DMS153 treated with DMSO at 0.1 percent for 48 hours (cell line): ENCODE measurements around the gene ENO2.

ENCODE experiments used
- DNase-seq: peaks from one replicate; lab custom pipeline; 2025; ENCODE audit not compliant: unreplicated experiment; lab: John Stamatoyannopoulos, UW

ENO2 gene

DNA sequence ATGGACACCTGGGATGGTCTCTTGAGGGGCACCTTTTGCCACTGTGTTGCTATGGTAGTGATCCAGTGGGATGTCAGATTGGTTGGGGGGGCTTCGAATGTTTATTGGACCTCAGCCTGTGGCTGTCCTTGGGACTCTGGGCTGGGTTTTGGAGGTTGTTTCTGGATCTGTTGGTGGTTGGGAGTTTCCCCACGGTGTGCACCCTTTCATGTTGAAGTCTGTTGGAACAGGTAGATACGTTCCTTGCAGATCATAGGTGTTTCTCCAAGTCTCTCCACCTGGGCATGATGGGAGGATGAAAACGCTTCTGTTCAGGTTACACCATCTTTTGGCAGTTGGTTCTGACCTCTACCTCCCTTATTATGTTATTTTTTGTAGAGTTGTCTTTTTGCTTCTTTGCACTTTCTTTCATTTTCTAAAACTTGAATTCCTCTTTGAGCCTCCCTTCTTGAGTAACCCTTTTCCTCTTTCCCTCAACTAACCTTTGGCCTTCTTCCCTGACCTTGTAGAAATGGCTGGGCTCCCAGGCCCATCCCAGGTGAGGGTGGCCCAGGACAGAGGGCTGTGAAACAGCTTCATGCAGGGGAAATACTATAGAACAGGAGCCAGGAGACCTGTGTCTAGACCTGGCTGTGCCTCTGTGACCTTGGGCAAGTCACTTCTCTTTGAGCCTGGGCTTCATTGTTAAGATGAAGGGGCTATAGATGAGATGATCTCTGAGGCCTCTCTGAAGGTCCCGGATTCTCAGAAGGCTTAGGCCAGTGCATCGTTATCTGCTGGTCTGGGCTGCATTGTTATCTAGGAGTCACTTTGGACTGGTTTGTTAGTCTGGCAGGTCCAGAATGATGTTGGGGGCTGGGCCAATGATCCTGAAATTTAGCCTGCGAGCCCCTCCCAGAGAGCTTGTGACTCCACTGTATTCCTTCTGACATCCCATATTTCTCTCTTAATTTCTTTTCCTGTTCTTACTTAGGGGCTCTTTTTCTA lies 15.4 kb downstream of the ENO2 start:
- DNase-seq = no peak

DNA sequence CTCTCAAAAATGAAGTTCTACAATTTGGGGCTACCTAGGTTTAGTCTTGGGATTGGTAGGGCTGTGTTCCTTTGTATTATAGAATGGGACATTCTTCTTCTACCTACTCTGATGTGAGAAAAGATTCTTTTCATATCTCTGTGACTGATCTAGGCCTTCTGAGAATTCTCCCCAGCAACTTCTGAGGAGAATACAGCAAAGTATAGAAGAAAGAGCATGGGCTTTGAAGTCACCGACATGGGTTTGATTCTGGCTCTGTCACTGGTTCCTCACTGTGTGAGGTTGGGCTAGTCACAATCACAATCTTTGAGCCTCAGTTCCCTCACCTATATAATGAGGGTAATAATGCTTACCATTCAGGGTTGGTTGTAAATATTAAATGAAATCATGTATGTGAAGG lies 18.4 kb downstream of the ENO2 start:
- no peak for DNase-seq

DNA sequence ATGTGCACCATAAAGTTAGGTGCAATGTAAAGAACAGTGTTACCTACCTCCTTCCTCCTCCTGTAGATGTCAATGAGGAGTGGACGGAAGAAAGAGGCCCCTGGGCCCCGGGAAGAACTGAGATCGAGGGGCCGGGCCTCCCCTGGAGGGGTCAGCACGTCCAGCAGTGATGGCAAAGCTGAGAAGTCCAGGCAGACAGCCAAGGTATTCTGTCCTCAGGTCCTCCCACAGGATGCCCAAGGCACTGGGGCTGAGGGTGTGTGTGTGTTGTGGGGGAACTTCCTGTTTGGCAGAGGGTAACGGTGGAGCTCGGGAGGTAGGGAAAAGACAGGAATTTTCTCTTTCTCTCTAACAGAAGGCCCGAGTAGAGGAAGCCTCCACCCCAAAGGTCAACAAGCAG lies 19.7 kb downstream of the ENO2 start:
- DNase-seq = no peak

DNA sequence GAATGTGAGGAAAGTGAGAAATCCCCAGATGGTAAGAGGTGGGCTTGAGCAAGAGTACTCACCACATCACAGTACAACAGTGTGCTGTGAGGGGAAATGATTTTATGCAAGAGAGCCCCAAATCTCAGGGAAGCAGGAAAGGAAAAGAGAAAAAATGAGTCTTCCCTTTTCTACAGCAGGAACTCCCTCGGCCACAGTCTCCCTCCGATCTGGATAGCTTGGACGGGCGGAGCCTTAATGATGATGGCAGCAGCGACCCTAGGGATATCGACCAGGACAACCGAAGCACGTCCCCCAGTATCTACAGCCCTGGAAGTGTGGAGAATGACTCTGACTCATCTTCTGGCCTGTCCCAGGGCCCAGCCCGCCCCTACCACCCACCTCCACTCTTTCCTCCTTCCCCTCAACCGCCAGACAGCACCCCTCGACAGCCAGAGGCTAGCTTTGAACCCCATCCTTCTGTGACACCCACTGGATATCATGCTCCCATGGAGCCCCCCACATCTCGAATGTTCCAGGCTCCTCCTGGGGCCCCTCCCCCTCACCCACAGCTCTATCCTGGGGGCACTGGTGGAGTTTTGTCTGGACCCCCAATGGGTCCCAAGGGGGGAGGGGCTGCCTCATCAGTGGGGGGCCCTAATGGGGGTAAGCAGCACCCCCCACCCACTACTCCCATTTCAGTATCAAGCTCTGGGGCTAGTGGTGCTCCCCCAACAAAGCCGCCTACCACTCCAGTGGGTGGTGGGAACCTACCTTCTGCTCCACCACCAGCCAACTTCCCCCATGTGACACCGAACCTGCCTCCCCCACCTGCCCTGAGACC lies 21.2 kb downstream of the ENO2 start:
- DNase-seq = no peak

DNA sequence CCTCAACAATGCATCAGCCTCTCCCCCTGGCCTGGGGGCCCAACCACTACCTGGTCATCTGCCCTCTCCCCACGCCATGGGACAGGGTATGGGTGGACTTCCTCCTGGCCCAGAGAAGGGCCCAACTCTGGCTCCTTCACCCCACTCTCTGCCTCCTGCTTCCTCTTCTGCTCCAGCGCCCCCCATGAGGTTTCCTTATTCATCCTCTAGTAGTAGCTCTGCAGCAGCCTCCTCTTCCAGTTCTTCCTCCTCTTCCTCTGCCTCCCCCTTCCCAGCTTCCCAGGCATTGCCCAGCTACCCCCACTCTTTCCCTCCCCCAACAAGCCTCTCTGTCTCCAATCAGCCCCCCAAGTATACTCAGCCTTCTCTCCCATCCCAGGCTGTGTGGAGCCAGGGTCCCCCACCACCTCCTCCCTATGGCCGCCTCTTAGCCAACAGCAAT lies 21.8 kb downstream of the ENO2 start:
- DNase-seq = no peak

DNA sequence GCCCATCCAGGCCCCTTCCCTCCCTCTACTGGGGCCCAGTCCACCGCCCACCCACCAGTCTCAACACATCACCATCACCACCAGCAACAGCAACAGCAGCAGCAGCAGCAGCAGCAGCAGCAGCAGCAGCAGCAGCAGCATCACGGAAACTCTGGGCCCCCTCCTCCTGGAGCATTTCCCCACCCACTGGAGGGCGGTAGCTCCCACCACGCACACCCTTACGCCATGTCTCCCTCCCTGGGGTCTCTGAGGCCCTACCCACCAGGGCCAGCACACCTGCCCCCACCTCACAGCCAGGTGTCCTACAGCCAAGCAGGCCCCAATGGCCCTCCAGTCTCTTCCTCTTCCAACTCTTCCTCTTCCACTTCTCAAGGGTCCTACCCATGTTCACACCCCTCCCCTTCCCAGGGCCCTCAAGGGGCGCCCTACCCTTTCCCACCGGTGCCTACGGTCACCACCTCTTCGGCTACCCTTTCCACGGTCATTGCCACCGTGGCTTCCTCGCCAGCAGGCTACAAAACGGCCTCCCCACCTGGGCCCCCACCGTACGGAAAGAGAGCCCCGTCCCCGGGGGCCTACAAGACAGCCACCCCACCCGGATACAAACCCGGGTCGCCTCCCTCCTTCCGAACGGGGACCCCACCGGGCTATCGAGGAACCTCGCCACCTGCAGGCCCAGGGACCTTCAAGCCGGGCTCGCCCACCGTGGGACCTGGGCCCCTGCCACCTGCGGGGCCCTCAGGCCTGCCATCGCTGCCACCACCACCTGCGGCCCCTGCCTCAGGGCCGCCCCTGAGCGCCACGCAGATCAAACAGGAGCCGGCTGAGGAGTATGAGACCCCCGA lies 22.5 kb downstream of the ENO2 start:
- no peak for DNase-seq

DNA sequence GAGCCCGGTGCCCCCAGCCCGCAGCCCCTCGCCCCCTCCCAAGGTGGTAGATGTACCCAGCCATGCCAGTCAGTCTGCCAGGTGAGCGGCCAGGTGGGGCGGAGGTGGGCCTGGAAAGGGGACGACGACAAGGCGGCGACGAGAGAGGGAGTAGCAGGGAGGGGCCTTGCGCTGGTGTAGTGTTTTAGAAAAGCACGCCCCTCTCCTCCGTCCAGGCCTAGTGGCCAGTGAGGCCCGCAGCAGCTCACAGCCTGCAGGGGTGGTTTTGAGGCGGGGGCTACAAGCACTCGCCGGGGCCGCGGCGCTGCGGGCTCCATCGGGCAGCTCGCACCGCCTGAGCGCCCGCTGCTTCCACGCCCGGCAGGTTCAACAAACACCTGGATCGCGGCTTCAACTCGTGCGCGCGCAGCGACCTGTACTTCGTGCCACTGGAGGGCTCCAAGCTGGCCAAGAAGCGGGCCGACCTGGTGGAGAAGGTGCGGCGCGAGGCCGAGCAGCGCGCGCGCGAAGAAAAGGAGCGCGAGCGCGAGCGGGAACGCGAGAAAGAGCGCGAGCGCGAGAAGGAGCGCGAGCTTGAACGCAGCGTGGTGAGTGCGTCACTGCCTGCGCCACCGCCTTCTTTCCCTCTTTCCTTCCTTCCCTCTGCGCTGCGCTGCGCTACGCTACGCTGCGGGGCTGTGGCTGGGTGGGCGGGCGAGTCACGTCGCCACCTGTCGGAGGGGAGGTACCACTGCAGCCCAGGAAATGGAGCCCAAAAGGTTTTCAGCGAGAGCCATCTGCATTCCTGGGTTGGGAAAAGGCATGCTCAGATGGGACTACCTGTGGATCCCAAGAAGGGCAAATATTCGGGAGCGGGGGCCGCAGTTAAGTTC lies 23.3 kb downstream of the ENO2 start:
- DNase-seq = peak; percentile 94

DNA sequence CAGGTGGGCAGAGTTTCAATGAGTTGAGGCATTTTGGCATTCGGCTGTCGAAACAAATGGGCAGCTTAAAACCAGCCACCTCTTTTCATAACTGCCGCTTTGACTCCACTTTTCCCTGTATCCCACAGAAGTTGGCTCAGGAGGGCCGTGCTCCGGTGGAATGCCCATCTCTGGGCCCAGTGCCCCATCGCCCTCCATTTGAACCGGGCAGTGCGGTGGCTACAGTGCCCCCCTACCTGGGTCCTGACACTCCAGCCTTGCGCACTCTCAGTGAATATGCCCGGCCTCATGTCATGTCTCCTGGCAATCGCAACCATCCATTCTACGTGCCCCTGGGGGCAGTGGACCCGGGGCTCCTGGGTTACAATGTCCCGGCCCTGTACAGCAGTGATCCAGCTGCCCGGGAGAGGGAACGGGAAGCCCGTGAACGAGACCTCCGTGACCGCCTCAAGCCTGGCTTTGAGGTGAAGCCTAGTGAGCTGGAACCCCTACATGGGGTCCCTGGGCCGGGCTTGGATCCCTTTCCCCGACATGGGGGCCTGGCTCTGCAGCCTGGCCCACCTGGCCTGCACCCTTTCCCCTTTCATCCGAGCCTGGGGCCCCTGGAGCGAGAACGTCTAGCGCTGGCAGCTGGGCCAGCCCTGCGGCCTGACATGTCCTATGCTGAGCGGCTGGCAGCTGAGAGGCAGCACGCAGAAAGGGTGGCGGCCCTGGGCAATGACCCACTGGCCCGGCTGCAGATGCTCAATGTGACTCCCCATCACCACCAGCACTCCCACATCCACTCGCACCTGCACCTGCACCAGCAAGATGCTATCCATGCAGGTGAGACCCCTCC lies 24.2 kb downstream of the ENO2 start:
- DNase-seq = no peak

DNA sequence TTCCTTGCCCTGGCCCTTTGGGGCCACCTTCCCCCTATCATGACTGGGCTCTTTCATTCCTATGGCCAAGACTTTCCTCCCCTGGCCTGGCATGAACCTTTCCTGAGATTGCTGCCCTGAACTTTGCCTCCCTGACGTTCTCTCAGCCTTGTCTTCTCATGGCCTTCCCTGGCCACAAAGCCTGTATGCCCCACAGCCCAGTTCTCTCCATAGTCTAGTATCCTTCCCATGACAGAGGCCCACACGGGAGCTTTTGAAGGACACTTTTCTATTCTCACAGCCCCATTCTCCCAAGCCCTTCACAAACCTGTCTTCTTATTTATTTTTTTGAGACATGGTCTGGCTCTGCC lies 24.8 kb downstream of the ENO2 start:
- DNase-seq = no peak

DNA sequence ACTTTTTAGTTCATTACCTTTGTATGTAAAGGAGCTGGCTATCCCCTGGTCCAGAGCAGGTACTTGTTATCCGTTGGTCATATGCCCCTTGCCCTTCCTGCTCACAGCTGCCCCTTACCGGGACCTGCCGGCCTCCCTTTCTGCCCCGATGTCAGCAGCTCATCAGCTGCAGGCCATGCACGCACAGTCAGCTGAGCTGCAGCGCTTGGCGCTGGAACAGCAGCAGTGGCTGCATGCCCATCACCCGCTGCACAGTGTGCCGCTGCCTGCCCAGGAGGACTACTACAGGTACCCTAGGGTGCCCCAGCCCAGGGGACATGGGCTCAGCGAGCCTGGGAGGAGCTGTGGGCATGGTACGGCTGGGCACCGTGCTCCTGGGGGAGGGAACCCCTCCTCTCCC lies 26.9 kb downstream of the ENO2 start:
- DNase-seq = no peak

DNA sequence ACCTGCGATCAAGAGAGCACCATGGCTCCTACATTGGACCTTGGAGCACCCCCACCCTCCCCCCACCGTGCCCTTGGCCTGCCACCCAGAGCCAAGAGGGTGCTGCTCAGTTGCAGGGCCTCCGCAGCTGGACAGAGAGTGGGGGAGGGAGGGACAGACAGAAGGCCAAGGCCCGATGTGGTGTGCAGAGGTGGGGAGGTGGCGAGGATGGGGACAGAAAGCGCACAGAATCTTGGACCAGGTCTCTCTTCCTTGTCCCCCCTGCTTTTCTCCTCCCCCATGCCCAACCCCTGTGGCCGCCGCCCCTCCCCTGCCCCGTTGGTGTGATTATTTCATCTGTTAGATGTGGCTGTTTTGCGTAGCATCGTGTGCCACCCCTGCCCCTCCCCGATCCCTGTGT lies 27.4 kb downstream of the ENO2 start:
- DNase-seq = no peak

DNA sequence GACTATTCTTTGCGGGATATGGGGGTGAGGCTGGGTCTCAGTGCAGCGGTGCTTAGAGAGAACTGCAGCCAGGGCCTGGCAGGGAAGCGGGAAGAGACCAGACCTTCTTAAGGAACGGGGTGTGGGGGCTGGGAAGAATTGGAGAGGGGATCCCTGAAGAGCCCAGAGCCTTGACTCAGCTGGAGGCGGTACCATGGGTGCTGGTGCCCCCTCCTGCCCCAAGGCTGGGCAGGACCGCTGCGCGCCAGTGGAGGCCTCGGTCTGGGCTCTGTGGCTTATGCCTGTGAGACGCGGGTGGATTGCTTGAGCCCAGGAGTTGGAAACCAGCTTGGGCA lies 27.9 kb downstream of the ENO2 start:
- DNase-seq = no peak

DNA sequence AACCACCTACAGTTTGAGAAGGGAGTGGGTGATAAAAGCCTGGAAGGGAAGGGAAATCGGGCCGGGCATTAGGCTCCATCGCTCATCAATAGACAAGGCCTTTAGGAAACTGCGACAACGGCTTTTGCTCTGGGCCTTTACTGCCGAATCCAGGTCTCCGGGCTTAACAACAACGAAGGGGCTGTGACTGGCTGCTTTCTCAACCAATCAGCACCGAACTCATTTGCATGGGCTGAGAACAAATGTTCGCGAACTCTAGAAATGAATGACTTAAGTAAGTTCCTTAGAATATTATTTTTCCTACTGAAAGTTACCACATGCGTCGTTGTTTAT lies 29.0 kb downstream of the ENO2 start:
- peak; percentile 88 for DNase-seq

DNA sequence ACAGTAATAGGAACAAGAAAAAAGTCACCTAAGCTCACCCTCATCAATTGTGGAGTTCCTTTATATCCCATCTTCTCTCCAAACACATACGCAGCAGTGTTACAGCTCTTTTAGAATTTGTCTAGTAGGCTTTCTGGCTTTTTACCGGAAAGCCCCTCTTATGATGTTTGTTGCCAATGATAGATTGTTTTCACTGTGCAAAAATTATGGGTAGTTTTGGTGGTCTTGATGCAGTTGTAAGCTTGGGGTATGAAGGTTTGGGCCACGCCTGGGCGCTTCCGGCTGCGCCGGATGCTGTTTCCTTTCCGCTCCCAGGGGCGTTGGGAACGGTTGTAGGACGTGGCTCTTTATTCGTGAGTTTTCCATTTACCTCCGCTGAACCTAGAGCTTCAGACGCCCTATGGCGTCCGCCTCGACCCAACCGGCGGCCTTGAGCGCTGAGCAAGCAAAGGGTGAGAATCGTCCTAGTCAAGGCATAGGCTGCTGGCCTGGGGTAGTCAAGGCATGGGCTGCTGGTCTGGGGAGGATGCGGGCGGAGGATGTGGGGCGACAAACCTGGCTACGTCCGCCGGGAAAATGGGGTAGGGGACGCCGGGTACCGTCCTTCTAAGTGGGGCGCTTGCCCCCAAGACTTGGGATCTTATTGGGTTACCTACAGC lies 29.5 kb downstream of the ENO2 start, which contains the start of the genes C12orf57 and RNU7-1:
Gene C12orf57 (plus strand): TSS at position 301 of the 659 bp plus-strand sequence. CDS start 100 bp downstream, at position 401.
Gene RNU7-1 (plus strand): TSS at position 95 of the 659 bp plus-strand sequence.
- DNase-seq = peak; percentile 89

DNA sequence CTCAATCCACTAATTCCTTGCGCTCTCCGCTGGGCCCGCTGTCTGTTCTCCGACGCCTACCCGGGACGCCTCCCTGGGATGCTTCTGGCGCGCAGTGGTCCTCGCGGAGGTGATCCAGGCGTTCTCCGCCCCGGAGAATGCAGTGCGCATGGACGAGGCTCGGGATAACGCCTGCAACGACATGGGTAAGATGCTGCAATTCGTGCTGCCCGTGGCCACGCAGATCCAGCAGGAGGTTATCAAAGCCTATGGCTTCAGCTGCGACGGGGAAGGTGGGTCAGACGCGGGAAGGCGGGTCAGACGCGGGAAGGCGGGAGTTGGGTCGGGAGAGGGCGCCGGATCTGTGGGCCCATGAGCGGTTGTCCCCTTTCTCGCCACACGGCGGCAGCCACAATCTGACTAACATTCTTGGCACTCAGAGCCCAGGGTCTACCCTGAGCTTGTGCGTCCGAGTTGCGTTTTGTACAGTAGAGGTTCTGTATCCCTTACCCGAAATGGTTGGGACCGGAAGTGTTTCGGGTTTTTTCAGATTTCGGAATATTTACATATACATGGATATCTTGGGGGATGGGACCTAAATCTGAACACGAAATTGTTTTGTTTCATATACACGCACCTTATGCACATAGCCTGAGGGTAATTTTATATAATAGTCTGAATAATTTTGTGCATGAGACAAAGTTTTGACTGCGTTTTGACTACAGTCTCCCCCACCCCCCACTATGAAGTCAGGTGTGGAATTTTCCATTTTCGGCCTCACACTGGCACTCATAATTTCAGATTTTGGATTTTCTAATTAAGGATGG lies 30.2 kb downstream of the ENO2 start:
- DNase-seq = peak; percentile 88

DNA sequence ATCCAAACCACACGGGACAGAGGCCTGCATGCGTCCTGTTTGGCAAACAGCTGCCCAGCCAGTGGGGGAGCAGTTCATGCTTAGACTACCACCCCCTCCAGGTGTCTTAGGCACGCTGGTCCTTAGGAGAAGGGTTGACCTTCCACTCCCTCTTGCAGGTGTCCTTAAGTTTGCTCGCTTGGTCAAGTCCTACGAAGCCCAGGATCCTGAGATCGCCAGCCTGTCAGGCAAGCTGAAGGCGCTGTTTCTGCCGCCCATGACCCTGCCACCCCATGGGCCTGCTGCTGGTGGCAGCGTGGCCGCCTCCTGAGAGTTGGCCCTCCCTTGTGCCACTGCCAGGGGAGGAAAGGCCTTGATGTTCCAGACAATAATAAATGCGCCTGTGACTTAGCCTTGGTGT lies 31.2 kb downstream of the ENO2 start:
- DNase-seq = no peak

DNA sequence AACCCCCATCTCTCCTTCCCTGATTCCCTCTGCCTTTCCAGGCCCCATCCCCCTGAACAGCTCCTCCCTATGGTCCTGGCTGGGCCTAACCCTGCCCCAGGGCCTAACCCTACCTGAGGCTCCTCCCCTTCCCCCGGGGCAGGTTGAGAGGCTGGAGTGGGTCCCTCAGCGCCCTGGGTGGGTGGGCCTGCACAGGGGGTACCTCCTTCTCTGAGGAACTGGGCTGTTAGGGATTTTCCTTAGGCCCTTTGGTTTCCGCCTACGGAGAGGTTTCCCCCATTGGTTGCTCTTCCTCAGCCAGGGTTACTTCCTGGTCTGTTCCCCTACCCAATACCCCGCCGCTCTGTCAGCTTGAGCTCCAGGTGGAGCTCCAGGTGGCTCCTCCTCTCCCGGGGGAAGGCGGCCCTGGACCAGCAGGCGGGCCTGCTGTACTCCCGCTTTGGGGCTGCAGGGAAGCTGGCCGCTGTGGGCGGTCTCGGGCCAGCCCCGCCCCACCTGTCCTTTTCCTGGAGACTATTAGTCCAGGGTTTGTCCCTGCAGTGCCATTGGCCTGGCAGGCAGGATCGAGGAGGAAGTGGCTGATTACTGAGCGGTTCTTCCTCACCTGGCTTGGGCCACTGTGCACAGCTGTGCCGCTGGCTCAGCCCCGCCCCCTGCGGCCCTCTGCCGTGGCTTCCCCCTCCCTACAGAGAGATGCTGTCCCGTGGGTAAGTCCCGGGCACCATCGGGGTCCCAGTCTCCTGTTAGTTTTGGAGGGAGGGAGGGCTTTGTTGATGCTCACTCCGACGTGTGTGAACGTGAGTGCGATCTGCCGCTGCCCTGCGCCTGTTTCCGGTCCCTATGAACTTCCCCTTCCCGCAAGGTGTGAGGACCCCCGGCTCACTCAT lies 31.9 kb downstream of the ENO2 start:
- DNase-seq = peak; percentile 93
